Neural progenitor cell (in vitro differentiated cells): ENCODE measurements around the gene DOK4.

Experiments used
- CTCF ChIP-seq: fragments of 200-600 bp; sonication (generic); IDR thresholded peaks from 2 replicates; pipeline ENCODE4 v1.5.1; 2017; ENCODE audit warnings: antibody characterized with exemption, mild to moderate bottlenecking
- EZH2 ChIP-seq: fragments of 200-600 bp; sonication (generic); IDR thresholded peaks from 2 replicates; pipeline ENCODE4 v1.6.1; 2017; ENCODE audit warnings: antibody characterized with exemption, mild to moderate bottlenecking, moderate library complexity
- EZH2phosphoT487 ChIP-seq: fragments of 200-600 bp; sonication (generic); IDR thresholded peaks from 2 replicates; pipeline ENCODE4 v1.6.1; 2017; ENCODE audit warnings: antibody characterized with exemption

- TF ChIP-seq CTCF (no peak), EZH2 (no peak), EZH2phosphoT487 (no peak)
Observed at GRCh38 chr16:57482845-57483545, 3.3 kb downstream of the DOK4 start.
